ENCODE data around the gene TMED1. TPM values are rescaled to one million over a fixed set of nuclear protein-coding genes. Genes with fewer than 3 reads are reported as not detected.
A peak's percentile ranks its signal among the peaks of the same experiment; 100 is the strongest.

The TMED1 gene
- total and polyA plus RNA-seq, 2 of the 8 experiments (the other 6 are each of a cell fraction or from before 2014, with no cell fraction given): 26.9 to 31.9 TPM

DNA sequence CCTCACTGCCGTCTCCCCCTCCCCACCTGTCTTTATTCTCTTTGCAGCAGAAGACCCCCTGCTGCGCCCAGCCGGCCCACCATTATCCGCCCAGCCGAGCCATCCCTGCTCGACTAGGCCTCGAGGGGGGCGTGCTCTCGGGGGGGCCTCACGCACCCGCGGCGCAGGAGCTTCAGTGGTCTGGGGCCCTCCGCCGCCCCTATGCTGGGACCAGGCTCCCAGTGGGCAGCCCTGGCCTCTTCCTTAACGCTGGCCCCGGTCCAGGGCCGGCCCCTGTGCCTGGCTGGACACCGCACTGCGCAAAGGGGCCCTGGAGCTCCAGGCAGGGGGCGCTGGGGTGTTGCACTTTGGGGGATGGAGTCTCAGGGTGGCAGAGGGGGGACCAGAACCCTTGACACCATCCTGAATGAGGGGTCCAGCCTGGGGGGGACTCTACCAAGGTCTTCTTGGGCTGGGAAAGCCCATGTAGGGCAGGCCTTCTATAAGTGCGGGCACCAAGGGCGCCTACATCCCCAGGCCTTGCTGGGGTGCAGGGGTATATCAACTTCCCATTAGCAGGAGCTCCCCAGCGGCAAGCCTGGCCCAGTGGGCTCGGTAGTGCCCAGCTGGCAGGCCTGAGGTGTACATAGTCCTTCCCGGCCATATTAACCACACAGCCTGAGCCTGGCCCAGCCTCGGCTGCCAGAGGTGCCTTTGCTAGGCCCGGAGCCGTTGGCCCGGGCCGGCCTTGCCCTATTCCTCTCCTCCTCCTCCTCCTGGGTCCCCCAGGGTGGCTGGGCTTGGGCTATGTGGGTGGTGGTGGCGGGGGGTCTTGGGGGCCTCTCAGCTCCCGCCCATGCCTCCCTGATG, 4.9 kb downstream of the TMED1 start:
- CTCF ChIA-PET (ENCODE audit: partially characterized antibody): interaction anchor here (0.5 to 4.8 kb wide), 6 partner anchors 10 to 214 kb away, joined by 3 to 22 read pairs (median 5); no protein-coding TSS in a partner anchor
- H4K20me1 ChIP-seq (replicated peaks in 1 of 2; ENCODE audit: control insufficient read depth in 1 of 2, insufficient read depth in 2 of 2, low read length in 2 of 2): peaks cover 0 to 10% of the 10 kb centered on the region in 2 experiments
- no peak overlapping the region for H2AFZ ChIP-seq (ENCODE audit: low read length)
- no peaks in the 10 kb centered on the region for H3K27me3 ChIP-seq (replicated peaks in 1 of 4; ENCODE audit: control insufficient read depth in 3 of 4, extremely low read depth in 1 of 4, insufficient read depth in 3 of 4, low read length in 3 of 4)
- H3K14ac ChIP-seq (ENCODE audit: insufficient read length): no peak overlapping the region
- H4K91ac ChIP-seq (replicated peaks; ENCODE audit: insufficient read length, low read length): no peak overlapping the region
- no peaks in the 10 kb centered on the region for H3K79me2 ChIP-seq (ENCODE audit: control insufficient read depth in 1 of 2, insufficient read depth in 2 of 2, low read length in 2 of 2)
- H2AK5ac ChIP-seq (ENCODE audit: low read depth, low read length): no peak overlapping the region
- peaks cover 4% of the 10 kb centered on the region; the same call in 1 of the 2 replicates for H3K79me1 ChIP-seq (ENCODE audit: low read depth, low read length)
- H2BK12ac ChIP-seq (ENCODE audit: low read depth, low read length): no peak overlapping the region
- no peak overlapping the region for H3K4me3 ChIP-seq (ENCODE audit: extremely low read depth in 1 of 4, insufficient read depth in 2 of 4, low read depth in 3 of 4, low read length in 4 of 4)
- H3K9me3 ChIP-seq (ENCODE audit: insufficient read depth in 2 of 2, low read depth in 1 of 2, low read length in 1 of 2): no peaks in the 10 kb centered on the region
- H3K4me2 ChIP-seq (ENCODE audit: insufficient read depth in 1 of 2, low read depth in 2 of 2, low read length in 2 of 2): no peak overlapping the region
- FAIRE-seq (no peak), DNase-seq (ENCODE audit: low read depth in 1 of 2, low spot score in 2 of 2) (no peak)
- no peak overlapping the region for H3K23ac ChIP-seq (ENCODE audit: insufficient read length)
- no peak overlapping the region for H2BK120ac ChIP-seq (replicated peaks; ENCODE audit: low read depth, low read length)
- POLR2A ChIA-PET (ENCODE audit: partially characterized antibody): interaction anchor here (0.7 to 1.0 kb wide), 3 partner anchors 13 to 1835 kb away, joined by 3 read pairs; partner anchors contain the start of genes MAN2B1 and WDR83
- peaks cover 0 to 7% (median 4%) of the 10 kb centered on the region in 4 experiments; a peak in 6 of 7 replicates for H3K4me1 ChIP-seq (replicated peaks in 1 of 4; ENCODE audit: control insufficient read depth in 3 of 4, insufficient read depth in 4 of 4, low read length in 3 of 4)
- H2BK5ac ChIP-seq (ENCODE audit: low read depth, low read length): no peak overlapping the region
- no peak overlapping the region for H2BK20ac ChIP-seq (ENCODE audit: low read length)
- no peak overlapping the region for H3K9ac ChIP-seq (replicated peaks in 1 of 4; ENCODE audit: extremely low read depth in 1 of 4, low read depth in 3 of 4, low read length in 3 of 4)
- no peak overlapping the region for H2BK15ac ChIP-seq (ENCODE audit: low read length)
- no peak overlapping the region for H3K27ac ChIP-seq (ENCODE audit: low read depth, low read length)
- no peak overlapping the region for H3K56ac ChIP-seq (replicated peaks; ENCODE audit: insufficient read length, low read depth, low read length)
- no peak overlapping the region for H3K18ac ChIP-seq (ENCODE audit: extremely low read depth, low read length)
- H4K5ac ChIP-seq (ENCODE audit: insufficient read length, low read depth, low read length): no peak overlapping the region
- WGBS, 2 experiments (ENCODE audit: extremely low coverage in 1 of 2, insufficient coverage in 1 of 2, insufficient read length in 1 of 2, insufficient replicate concordance in 2 of 2, low coverage in 1 of 2, low lambda C conversion rate in 2 of 2, missing lambda C conversion rate in 1 of 2): 92% methylated on average over 31 of the region's 33 CpGs; no CpG with 5 or more reads in 1 of the 2 experiments
- peaks cover 0 to 31% (median 12%) of the 10 kb centered on the region in 4 experiments; a peak in 7 of 8 replicates for H3K36me3 ChIP-seq (ENCODE audit: control insufficient read depth in 2 of 4, insufficient read depth in 4 of 4, low read length in 3 of 4)
- no peak overlapping the region for H3K4ac ChIP-seq (replicated peaks; ENCODE audit: insufficient read length, low read depth, low read length)
- peak overlapping the region; percentile 21; the same call in 1 of the 2 replicates for H4K8ac ChIP-seq (ENCODE audit: extremely low read depth, insufficient read depth, low read length)
- peaks cover 8% of the 10 kb centered on the region; the same call in 1 of the 2 replicates for H3K23me2 ChIP-seq (ENCODE audit: low read depth, low read length)
- TF ChIP-seq HDAC2 (IDR thresholded peaks at IDR 0.05; ENCODE audit: borderline replicate concordance in 1 of 2, low read depth in 2 of 2, low read length in 2 of 2) (no peak), GTF2F1 (IDR thresholded peaks at IDR 0.05; ENCODE audit: borderline replicate concordance, low read depth, low read length) (no peak), SP1 (IDR thresholded peaks at IDR 0.05; ENCODE audit: low read depth, low read length) (no peak), BACH1 (IDR thresholded peaks at IDR 0.05; ENCODE audit: low read length) (no peak), ASH2L (IDR thresholded peaks at IDR 0.05; ENCODE audit: low read length) (no peak)
